ENCODE data around the gene KCNC4.

Gene KCNC4

DNA sequence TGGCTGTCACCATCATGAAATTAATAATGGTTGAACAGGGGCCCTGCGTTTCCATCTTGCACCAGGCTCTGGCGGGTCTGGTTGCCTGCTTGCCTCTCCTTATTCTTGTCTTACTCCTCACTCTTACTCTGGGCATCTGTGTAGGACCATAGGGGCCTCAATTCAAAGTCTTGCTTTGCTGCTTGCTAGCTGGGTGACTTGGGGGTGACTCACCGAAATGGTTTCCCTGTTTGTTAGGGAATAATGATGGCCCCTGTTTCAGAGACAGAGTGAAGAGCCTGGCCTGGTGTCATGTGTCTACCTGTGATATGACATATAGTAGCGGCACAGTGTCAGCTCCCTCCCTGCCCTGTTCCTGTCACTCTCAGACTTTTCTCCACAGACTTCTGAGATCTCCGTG, 24.6 kb downstream of the KCNC4 start:
- no peak for DNase-seq

GRCh38 chr1:110235181-110235833, 25.2 kb downstream of the KCNC4 start:
- DNase-seq, result no peak

DNA sequence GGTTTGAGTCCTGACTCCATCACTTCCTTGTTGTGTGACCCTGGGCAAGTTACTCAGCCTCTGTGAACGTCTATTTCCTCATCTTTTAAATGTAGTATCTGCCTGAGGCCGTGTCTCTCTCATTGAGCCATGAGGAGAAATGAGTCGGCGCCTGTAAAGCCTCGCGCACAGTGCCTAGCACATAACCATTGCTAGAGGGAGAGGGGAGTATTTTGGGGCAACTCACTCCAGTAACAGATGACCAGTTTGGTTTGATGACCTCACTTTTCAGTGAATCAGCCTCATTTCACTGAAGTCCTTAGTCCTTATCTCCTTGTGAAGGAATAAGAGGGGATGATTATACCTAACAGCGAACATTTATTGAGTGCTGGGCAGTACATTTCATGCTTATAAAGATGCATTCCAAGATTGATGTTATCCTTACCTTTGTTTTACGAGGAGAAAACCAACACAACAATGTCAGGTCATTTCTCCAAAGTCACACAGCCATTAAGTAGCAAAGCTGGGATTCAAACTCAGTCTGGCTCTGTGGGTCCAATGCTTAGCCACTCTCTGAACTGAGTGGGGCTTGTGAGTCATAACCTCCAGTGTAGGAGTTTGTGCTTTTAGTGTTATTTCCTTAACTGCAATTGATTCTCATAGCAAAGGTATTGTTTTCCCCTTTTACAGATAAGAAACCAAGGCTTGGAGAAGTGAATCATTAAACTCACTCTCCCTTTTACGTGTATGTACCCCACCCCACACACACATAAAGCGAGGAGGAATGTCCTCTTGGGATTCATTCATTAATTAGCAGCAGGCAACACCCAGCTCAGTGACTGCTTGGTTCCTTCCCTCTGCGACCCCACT, 25.9 kb downstream of the KCNC4 start:
- no peak for DNase-seq

- DNase-seq, result no peak
Measured at GRCh38 chr1:110237386-110238152, 27.5 kb downstream of the KCNC4 start.

DNA sequence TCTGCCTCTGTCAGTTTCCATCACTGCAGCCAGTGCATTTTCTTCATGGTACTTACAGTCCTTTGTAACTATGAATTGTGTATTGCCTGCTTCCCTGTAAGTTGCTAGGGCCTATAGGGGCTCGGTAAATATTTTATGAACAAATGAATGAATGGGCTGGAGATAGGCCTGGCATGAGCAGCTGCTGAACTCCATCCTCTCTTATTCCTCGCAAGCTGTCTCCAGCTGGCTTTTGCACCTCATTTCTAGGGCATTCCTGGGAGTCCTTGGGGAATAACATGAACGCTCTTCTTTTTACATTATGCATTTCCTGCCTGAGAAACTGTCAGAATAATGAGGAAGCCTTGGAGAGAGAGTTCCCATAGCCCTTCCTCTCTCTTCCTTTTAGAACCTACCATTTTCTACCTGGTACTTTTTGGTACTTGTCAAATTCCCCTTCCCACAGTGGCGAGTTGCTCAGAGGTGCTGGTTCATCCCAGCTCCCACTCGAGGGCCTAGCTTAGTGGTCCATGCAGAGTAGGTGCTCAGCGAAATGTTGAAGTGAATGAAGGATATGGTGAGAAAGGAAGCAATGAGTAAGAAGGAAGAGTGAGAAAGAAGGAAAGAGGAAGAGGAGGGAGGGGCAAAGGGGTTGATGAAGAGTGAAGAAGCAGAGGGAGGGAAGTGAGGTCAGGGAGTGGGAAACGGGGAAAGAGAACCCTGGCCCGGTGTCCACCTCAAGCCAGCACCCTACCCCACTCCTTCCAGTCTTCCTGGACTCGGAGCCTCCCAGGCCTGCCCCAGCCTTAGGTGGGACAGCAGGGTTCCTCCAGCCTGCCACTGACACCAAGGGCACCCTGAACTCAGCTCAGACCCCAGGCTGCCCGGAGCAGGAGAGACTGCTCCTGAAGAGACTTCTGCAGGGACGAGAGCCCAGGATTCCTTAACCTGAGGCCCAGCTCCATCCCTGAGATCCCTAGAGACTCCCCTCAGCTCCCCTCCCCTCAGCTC, 29.6 kb downstream of the KCNC4 start:
- DNase-seq, result no peak

DNA sequence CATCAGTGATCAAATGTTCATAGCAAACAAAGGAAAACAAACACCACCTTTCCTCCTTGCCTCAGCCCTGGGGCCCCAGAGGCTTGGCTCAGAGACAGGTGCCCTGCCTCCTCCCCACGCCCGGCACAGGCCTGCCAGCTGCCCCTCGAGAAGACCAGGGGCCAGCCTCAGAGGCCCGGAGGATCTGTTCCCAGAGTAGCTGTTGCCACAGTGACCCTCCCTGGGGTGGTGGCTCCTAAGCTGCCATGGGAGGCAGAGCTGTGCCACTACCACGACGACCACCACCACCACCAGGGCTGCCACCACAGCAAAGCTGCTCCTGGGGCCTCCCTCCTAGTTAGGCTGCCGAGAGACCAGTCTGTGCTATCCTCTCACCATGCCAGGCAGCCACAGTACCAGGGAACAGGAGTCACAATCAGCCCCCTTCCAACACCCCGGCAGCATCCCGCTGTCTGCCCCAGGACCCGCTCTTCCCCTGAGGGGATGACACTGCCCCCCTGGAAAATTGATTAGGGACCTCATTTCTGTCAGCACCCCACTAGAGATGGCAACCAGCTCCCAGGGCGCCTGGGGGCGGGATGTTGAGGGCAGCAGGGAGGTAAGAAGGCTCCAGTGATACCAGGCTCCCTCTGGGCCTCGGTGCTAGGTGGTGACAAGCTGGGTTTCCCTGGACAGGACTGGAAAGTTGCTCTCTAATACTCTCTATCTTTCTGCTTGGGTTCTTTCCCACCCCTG, 30.5 kb downstream of the KCNC4 start:
- DNase-seq, result no peak

- DNase-seq, result no peak
Measured at GRCh38 chr1:110241516-110241915, 31.4 kb downstream of the KCNC4 start.

GRCh38 chr1:110242062-110242461, 31.9 kb downstream of the KCNC4 start:
- no peak for DNase-seq

DNA sequence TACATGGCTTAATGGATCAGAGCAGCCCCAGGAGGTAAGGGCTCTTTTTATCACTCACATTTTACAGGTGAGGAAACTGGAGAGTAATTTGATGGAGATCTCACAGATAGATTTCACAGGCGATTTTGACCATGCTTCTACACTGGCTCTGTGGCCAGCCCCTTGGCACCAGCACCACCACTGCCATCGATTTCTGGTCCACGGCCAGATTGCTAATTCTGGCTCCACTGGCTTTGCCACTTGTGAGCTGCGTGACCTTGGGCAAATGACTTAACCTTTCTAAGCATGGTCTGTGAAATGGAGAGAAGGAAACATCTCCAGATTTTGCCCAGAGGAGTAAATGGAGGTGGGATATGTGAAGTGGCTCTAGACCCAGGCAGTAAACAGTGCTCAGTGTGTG, 32.6 kb downstream of the KCNC4 start:
- DNase-seq, result no peak

GRCh38 chr1:110243146-110243545, 33.0 kb downstream of the KCNC4 start:
- DNase-seq, result no peak

DNA sequence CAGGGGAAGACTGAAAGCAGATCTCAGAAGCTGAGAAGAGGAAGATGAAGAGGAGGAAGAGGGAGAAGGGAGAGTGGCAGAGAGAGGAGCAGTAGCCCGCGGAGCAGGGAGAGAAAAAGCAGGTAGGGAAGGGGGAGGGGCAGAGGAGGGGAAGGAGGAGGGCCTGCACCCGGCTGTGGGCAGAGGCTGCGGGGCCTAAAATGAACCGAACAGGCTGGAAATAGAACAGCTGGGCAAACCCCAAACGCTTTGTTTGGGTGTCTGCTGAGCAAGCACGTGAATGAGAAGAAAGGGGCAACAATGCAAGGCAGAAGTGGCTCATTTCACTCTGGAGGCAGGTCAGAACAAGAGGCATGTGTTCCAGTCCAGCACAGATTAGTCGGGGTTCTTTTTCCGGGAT, 33.5 kb downstream of the KCNC4 start:
- no peak for DNase-seq

- no peak for DNase-seq
Measured at GRCh38 chr1:110245876-110246620, 35.9 kb downstream of the KCNC4 start.

GRCh38 chr1:110248746-110249145, 38.6 kb downstream of the KCNC4 start:
- no peak for DNase-seq

GRCh38 chr1:110249256-110249655, 39.1 kb downstream of the KCNC4 start:
- no peak for DNase-seq

- DNase-seq, result no peak
Measured at GRCh38 chr1:110250008-110250407, 39.9 kb downstream of the KCNC4 start.

GRCh38 chr1:110250749-110251148, 40.6 kb downstream of the KCNC4 start:
- DNase-seq, result no peak

- no peak for DNase-seq
Measured at GRCh38 chr1:110253213-110253612, 43.1 kb downstream of the KCNC4 start.

GRCh38 chr1:110254604-110255391, 44.7 kb downstream of the KCNC4 start:
- DNase-seq, result no peak

DNA sequence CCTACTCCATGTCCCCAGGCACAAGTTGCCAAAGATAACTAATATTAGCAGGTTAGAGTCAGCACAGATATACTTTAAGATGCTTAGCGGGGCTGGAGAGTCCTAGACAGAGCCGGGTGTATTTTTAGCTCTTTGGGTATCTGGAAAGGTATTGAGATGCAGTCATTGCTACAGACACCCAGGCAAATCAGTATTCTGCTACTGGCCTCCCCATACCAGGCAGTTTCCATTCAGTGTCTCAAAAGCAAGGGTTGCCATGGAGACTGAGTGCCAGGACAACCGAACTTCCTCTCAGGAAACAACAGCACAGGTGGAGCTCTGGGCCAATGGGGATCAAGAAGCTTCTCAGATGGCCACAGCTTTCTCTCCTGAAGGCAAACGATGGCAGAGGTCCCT, 45.3 kb downstream of the KCNC4 start:
- no peak for DNase-seq

DNA sequence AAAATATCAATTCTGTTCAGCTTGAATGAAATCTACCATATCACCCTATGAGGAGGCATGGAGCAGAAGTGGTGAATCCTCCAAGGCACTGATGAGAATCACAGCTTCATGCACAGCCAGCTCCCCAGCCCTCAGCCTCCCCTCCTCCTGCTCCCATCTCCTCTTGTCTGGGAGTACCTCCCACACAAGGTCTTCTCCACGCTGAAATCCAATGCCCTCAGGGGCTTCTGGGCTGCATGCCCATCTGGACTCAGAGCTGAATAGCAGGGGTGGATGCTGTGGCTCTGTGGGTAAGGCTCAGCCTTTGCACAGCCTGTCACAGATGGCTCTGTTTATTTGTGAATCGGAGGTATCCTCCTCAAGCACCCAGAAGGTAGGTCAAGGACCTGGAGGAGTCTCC, 48.6 kb downstream of the KCNC4 start:
- no peak for DNase-seq
